Bronchus fibroblast of lung (primary cell): ENCODE results near the gene STRN4. TPM values are rescaled to one million over a fixed set of nuclear protein-coding genes. Genes with fewer than 3 reads are reported as not detected.

Source experiments
- total RNA-seq: library from RNA; depleted of rRNA; stranded (reverse); fragments of >200 nt; gene quantifications from 2 replicates; pipeline ENCODE4 v1.2.3, GENCODE V29; 2015

The STRN4 gene, protein sequence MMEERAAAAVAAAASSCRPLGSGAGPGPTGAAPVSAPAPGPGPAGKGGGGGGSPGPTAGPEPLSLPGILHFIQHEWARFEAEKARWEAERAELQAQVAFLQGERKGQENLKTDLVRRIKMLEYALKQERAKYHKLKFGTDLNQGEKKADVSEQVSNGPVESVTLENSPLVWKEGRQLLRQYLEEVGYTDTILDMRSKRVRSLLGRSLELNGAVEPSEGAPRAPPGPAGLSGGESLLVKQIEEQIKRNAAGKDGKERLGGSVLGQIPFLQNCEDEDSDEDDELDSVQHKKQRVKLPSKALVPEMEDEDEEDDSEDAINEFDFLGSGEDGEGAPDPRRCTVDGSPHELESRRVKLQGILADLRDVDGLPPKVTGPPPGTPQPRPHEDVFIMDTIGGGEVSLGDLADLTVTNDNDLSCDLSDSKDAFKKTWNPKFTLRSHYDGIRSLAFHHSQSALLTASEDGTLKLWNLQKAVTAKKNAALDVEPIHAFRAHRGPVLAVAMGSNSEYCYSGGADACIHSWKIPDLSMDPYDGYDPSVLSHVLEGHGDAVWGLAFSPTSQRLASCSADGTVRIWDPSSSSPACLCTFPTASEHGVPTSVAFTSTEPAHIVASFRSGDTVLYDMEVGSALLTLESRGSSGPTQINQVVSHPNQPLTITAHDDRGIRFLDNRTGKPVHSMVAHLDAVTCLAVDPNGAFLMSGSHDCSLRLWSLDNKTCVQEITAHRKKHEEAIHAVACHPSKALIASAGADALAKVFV
- 65.7 and 76.3 TPM in 2 replicates for total RNA-seq

DNA sequence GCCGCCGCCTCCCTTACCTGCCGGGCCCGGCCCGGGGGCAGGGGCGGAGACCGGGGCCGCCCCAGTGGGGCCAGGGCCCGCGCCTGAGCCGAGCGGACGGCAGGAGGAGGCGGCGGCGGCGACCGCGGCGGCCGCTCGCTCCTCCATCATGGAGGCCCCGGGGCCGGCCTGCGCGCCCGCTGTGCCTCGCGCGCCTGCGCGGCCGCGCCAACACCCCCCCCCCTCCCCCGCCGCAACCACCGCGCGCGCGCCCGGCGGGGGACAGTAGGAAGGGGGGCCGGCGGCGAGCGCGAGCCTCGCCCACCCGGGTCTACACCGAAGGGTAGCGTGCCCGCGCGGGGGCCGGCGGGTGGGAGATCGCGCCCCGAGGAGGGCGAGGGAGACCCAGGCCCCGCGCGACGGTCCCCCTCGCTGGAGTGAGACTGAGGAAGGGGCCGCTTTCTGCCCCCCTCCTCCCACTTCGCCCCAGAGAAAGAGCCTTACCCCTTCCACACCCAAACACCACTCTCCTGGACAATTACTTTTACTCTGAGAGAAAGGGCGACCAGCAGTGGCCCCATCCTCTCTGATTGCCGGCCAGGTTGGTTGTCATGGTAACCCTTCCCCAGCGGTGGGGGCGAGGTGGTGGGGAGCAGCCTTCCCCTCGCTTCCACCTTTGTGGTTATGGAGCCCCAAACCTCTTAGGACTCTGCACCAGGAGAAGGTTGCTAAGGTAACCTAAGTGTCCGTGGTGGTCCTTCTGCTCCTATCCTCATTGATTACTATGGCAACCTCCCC, at the start of gene STRN4:
TSS of gene STRN4 (minus strand) at position 170 of the 777 bp plus-strand sequence. CDS start at position 150, 20 bp downstream.

DNA sequence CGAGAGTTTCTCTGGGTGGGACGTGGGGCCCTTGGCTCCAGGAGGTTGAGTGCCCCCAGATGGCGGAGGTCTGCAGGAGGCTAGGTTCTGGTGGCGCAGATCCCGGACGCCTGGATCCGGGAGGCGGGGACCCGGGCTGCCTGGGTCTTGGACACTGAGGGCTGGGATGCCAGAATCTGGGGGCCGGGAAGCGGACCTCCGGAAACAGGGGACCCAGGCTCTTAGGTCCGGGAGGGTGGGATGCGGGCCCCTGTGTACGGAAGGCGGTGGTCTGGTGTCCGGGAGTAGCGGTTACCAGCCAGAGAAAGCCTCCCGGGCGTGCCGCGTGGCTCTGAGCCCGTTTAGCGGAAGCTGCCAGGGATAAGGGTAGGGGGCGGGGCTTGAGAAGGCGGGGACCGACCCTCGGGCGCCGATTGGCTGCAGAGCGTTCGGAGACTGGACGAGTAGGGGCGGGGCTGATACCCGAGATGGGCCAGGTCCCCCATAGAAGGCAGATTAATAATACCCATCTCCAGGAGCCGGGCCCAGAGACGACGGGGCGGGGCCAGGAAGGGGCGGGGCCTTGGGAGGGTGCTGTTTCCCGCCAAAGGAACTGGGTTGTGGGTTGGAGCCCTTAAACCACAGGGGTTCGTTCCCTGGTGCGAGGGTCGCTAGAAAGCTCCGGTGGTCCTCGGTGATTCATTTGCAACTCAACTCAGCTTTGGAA, 42.2 kb upstream of the STRN4 start, which contains the start of gene SLC1A5:
TSS of gene SLC1A5 (minus strand) at position 333 of the 706 bp plus-strand sequence. CDS start 629 bp downstream, outside the sequence.

DNA sequence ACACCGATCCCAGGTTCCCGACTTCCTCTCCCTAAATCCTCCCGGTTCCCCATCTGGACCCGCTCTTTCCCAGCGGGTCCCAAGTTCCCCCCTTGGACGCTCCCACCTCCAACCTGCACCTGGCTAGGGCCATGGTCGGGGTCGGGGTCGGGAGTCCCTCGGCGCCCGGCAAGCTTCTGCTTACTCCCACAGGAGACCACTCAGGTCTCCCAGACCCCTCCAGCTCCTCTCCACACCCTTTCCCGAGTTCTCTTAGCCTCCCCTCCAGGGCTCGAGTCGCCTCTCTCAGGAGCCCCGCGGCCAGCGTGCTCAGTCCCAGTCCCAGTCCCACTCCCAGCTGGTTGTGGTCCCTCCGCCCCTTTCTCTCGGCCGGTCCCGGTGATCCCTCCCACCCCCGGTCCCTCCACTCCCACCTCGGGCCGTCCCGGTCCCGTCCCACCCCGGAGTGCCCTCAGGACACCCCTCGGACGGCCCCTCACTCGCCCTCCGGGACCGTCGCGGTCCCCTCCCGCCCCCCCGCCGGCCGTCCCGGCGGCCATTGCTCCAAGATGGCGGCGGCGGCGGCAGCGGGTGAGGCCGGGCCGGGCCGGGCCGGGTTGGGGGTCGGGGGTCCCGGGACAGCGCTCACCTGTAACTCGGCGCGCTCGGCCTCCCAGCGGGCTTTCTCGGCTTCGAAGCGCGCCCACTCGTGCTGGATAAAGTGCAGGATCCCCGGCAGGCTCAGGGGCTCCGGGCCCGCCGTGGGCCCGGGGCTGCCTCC, 549 bp downstream of the STRN4 start, which contains the start of gene FKRP:
TSS of gene FKRP (plus strand) at position 537 of the 760 bp plus-strand sequence. CDS start 9,394 bp downstream, outside the sequence.

DNA sequence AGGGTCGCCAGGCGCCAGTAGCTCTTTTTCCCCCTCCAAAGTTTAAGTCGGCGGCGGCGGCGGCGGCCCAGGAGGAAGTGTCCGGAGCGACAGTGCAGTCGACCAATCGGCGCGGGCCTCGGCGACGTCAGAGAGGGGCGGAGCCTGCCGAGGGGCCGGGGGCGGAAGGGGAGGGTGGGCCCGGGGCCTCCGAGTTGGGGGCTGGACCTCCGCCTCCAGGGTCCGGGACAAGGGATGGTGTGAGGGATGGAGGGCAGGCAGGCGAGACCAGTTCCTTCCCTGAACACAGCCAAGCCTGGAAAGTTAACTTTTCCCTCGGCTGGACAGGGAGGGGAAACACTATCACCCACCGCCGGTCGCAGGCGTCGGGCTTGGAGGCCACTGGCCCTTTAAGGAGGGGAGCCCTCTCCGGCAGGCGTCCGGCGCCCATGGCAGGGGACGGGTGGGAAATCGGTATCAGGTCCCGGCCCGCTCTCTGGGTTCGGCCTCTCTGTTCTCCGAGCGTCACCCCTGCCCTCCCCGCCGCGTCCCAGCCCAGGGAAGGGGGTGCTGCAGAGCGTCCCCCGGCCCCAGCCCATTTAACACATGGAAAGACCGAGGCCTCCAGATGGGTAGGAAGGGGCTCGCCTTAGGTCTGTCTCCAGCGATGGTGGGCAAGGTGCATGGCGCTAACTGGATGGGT, 29.1 kb downstream of the STRN4 start, which contains the start of gene PRKD2:
TSS of gene PRKD2 (minus strand) at position 81 of the 682 bp plus-strand sequence. CDS start 744 bp downstream, outside the sequence.

Other genes with a start within 250 kb of the STRN4 start
- 259 and 274 TPM in 2 replicates for gene CALM3, start 145.1 kb downstream of the STRN4 start, total RNA-seq
- 7.6 and 9.1 TPM in 2 replicates for gene PTGIR, start 121.4 kb downstream of the STRN4 start, total RNA-seq
- gene GNG8, start 110.2 kb downstream of the STRN4 start, total RNA-seq, result not detected in 2 replicates
- gene DACT3, start 85.3 kb downstream of the STRN4 start, total RNA-seq, result 0.89 and 1.8 TPM in 2 replicates
- gene PRKD2, start 29.3 kb downstream of the STRN4 start, total RNA-seq, result 15.8 and 17.8 TPM in 2 replicates
- 19.5 and 29.6 TPM in 2 replicates for gene FKRP, start 393 bp downstream of the STRN4 start, total RNA-seq
- 282 and 284 TPM in 2 replicates for gene SLC1A5, start 42.1 kb upstream of the STRN4 start, total RNA-seq
- 280 and 286 TPM in 2 replicates for gene AP2S1, start 104.4 kb upstream of the STRN4 start, total RNA-seq
- gene ARHGAP35, start 114.5 kb upstream of the STRN4 start, total RNA-seq, result 20.0 and 20.1 TPM in 2 replicates